Stimulated activated CD4-positive, alpha-beta T cell treated with anti-CD3 and anti-CD28 coated beads, Interleukin-2, amount 100 ng/mL, for 4 hours (primary cell): ENCODE measurements around the gene CDHR2.
"Not testable (repeated sequence)": the region's sequence is repeated elsewhere in the genome, so short reads cannot be mapped to it uniquely, and the experiment has no call there.

Experiments used
- DNase-seq: peaks from one replicate; pipeline ENCODE4 v3.0.0-alpha.2; 2020; ENCODE audit warnings: low read depth

CDHR2 gene

GRCh38 chr5:176597417-176598389 lies 48.6 kb downstream of the CDHR2 start:
- DNase-seq: no peak

- DNase-seq: not testable (repeated sequence)
These were observed 50.7 kb downstream of the CDHR2 start for GRCh38 chr5:176599749-176600430.

GRCh38 chr5:176601901-176602482 lies 52.9 kb downstream of the CDHR2 start:
- no peak for DNase-seq

- DNase-seq: no peak
These were observed 53.9 kb downstream of the CDHR2 start for GRCh38 chr5:176603091-176603490.

- no peak for DNase-seq
These were observed 56.9 kb downstream of the CDHR2 start for GRCh38 chr5:176606032-176606431.

GRCh38 chr5:176606875-176607274 lies 57.7 kb downstream of the CDHR2 start:
- DNase-seq: no peak

- no peak for DNase-seq
These were observed 59.1 kb downstream of the CDHR2 start for GRCh38 chr5:176608142-176608705.

- DNase-seq: no peak
These were observed 60.0 kb downstream of the CDHR2 start for GRCh38 chr5:176608937-176609723.

- DNase-seq: peak; percentile 17
These were observed 60.7 kb downstream of the CDHR2 start, which contains the start of gene GPRIN1 for GRCh38 chr5:176609724-176610434. GPRIN1 (minus strand) TSS chr5:176610156; CDS start chr5:176599834, 10,322 bp downstream.

GRCh38 chr5:176610435-176610773 lies 61.3 kb downstream of the CDHR2 start:
- peak; percentile 13 for DNase-seq

- no peak for DNase-seq
These were observed 62.3 kb downstream of the CDHR2 start for GRCh38 chr5:176611435-176611834.

- no peak for DNase-seq
These were observed 62.9 kb downstream of the CDHR2 start for GRCh38 chr5:176612008-176612407.

- DNase-seq: no peak
These were observed 63.7 kb downstream of the CDHR2 start for GRCh38 chr5:176612855-176613254.

- DNase-seq: no peak
These were observed 65.8 kb downstream of the CDHR2 start for GRCh38 chr5:176614805-176615478.

GRCh38 chr5:176616511-176616910 lies 67.4 kb downstream of the CDHR2 start:
- DNase-seq: no peak

- no peak for DNase-seq
These were observed 69.6 kb downstream of the CDHR2 start for GRCh38 chr5:176618783-176619182.

- peak; percentile 77 for DNase-seq
These were observed 70.0 kb downstream of the CDHR2 start for GRCh38 chr5:176619203-176619568.

GRCh38 chr5:176619569-176620332 lies 70.6 kb downstream of the CDHR2 start:
- DNase-seq: no peak

GRCh38 chr5:176620333-176620981 lies 71.3 kb downstream of the CDHR2 start:
- no peak for DNase-seq
